GM12878 (cell line): Measurements from ENCODE around the gene DICER1. TPM values are rescaled to one million over a fixed set of nuclear protein-coding genes. Genes with fewer than 3 reads are reported as not detected.

ENCODE experiments used
- ASH2L ChIP-seq: fragments of 300-600, 200-600 bp; sonication (generic); IDR thresholded peaks from 2 replicates; pipeline ENCODE4 v1.6.1; 2017; ENCODE audit warnings: low read depth, mild to moderate bottlenecking, borderline replicate concordance
- CHD4 ChIP-seq: fragments of 200-600 bp; sonication (generic); IDR thresholded peaks from 2 replicates; pipeline ENCODE4 v1.6.1; 2016; ENCODE audit warnings: mild to moderate bottlenecking
- CUX1 ChIP-seq: IDR thresholded peaks from 2 replicates; pipeline ENCODE4 v1.6.1; 2012; ENCODE audit warnings: improper control_type of control experiment, low read depth, low read length; ENCODE audit not compliant: insufficient replicate concordance
- HDAC6 ChIP-seq: fragments of 200-600 bp; sonication (generic); IDR thresholded peaks from one replicate; pipeline ENCODE4 v1.8.0; 2017; ENCODE audit warnings: antibody characterized with exemption; ENCODE audit not compliant: unreplicated experiment
- PBX3 ChIP-seq: IDR thresholded peaks from 2 replicates; pipeline ENCODE4 v1.6.1; 2011; ENCODE audit warnings: mild to moderate bottlenecking, low read depth, low read length, moderate library complexity; ENCODE audit not compliant: insufficient replicate concordance
- polyA plus RNA-seq, 11 experiments: library from polyadenylated mRNA; depleted of rRNA in 4 of 11; unstranded in 6 of 11; stranded (reverse) in 5 of 11; fragments of >200 nt; fragmentation: Nextera tagmentation in 4 of 11; fragmentation: Illumina TruSeq in 1 of 11; extraction: Ambion mirVana in 4 of 11; extraction: Trizol in 1 of 11; gene quantifications; 1 replicate in 1 of 11; 2 replicates in 10 of 11; pipeline versions ENCODE4 v1.2.1 to v1.2.3, GENCODE V29; 2011 to 2016; ENCODE audit warnings: inconsistent platforms in 2 of 11, missing spikeins in 2 of 11, low read depth in 1 of 11
- total RNA-seq, 4 experiments: library from RNA; depleted of rRNA in 3 of 4; stranded (reverse); fragments of >200 nt in 3 of 4; fragmentation: Illumina TruSeq in 1 of 4; extraction: Trizol in 1 of 4; gene quantifications; 2 replicates each; pipeline versions ENCODE4 v1.2.1 to v1.2.3, GENCODE V29; 2013 to 2021

Gene DICER1
- total and polyA plus RNA-seq, 10 of the 15 experiments (the other 5 are each of a cell fraction or from before 2014, with no cell fraction given): 6.8 to 70.8 (median 37.1) TPM

- TF ChIP-seq PBX3 (no peak), CHD4 (no peak), CUX1 (no peak), ASH2L (no peak), HDAC6 (no peak)
Observed at GRCh38 chr14:95156161-95157047, 925 bp downstream of the DICER1 start (continued).
